DMS153 treated with DMSO at 0.1 percent for 48 hours (cell line): ENCODE measurements around the gene PNPLA8.
A peak's percentile ranks its signal among the peaks of the same experiment; 100 is the strongest.
"Not testable (repeated sequence)": the region's sequence is repeated elsewhere in the genome, so short reads cannot be mapped to it uniquely, and the experiment has no call there.

Experiments
- DNase-seq: peaks from one replicate; lab custom pipeline; 2025; ENCODE audit not compliant: unreplicated experiment; lab: John Stamatoyannopoulos, UW

PNPLA8 gene

GRCh38 chr7:108479751-108480150 lies 46.2 kb downstream of the PNPLA8 start:
- no peak for DNase-seq

- no peak for DNase-seq
Observed at GRCh38 chr7:108479118-108479517, 46.8 kb downstream of the PNPLA8 start.

GRCh38 chr7:108468246-108468645 lies 57.7 kb downstream of the PNPLA8 start:
- no peak for DNase-seq

GRCh38 chr7:108467391-108467790 lies 58.5 kb downstream of the PNPLA8 start:
- no peak for DNase-seq

GRCh38 chr7:108466322-108466721 lies 59.6 kb downstream of the PNPLA8 start:
- not testable (repeated sequence) for DNase-seq

GRCh38 chr7:108464743-108465142 lies 61.2 kb downstream of the PNPLA8 start:
- DNase-seq: no peak

GRCh38 chr7:108463613-108464012 lies 62.3 kb downstream of the PNPLA8 start:
- no peak for DNase-seq

GRCh38 chr7:108461840-108462239 lies 64.1 kb downstream of the PNPLA8 start:
- DNase-seq: no peak

GRCh38 chr7:108460964-108461363 lies 65.0 kb downstream of the PNPLA8 start:
- no peak for DNase-seq

GRCh38 chr7:108459922-108460551 lies 65.9 kb downstream of the PNPLA8 start:
- peak; percentile 31 for DNase-seq

- no peak for DNase-seq
Observed at GRCh38 chr7:108457871-108458270, 68.1 kb downstream of the PNPLA8 start.

GRCh38 chr7:108456845-108457540 lies 68.9 kb downstream of the PNPLA8 start:
- no peak for DNase-seq

GRCh38 chr7:108455998-108456677 lies 69.8 kb downstream of the PNPLA8 start, which contains the start of gene NRCAM:
TSS of gene NRCAM (minus strand) at chr7:108456436. CDS start at chr7:108240064, 216,372 bp downstream.
- DNase-seq: peak; percentile 75

GRCh38 chr7:108455551-108455997 lies 70.4 kb downstream of the PNPLA8 start:
- DNase-seq: no peak

- DNase-seq: peak; percentile 33
Observed at GRCh38 chr7:108454674-108455550, 71.0 kb downstream of the PNPLA8 start.

- no peak for DNase-seq
Observed at GRCh38 chr7:108454317-108454673, 71.6 kb downstream of the PNPLA8 start.

- no peak for DNase-seq
Observed at GRCh38 chr7:108453320-108453719, 72.6 kb downstream of the PNPLA8 start.

- peak; percentile 32 for DNase-seq
Observed at GRCh38 chr7:108452707-108453106, 73.2 kb downstream of the PNPLA8 start.

- DNase-seq: no peak
Observed at GRCh38 chr7:108451296-108451848, 74.6 kb downstream of the PNPLA8 start.

GRCh38 chr7:108450160-108450559 lies 75.8 kb downstream of the PNPLA8 start:
- DNase-seq: no peak

- DNase-seq: no peak
Observed at GRCh38 chr7:108449521-108449920, 76.4 kb downstream of the PNPLA8 start.
